Airway epithelial cell (primary cell): ENCODE measurements around the gene ARID5A. TPM values are rescaled to one million over a fixed set of nuclear protein-coding genes. Genes with fewer than 3 reads are reported as not detected.

ENCODE experiments used
- total RNA-seq: library from RNA; depleted of rRNA; stranded (reverse); fragments of >200 nt; gene quantifications from 2 replicates; pipeline ENCODE4 v1.2.3, GENCODE V29; 2015

ARID5A gene, protein sequence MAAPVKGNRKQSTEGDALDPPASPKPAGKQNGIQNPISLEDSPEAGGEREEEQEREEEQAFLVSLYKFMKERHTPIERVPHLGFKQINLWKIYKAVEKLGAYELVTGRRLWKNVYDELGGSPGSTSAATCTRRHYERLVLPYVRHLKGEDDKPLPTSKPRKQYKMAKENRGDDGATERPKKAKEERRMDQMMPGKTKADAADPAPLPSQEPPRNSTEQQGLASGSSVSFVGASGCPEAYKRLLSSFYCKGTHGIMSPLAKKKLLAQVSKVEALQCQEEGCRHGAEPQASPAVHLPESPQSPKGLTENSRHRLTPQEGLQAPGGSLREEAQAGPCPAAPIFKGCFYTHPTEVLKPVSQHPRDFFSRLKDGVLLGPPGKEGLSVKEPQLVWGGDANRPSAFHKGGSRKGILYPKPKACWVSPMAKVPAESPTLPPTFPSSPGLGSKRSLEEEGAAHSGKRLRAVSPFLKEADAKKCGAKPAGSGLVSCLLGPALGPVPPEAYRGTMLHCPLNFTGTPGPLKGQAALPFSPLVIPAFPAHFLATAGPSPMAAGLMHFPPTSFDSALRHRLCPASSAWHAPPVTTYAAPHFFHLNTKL
- 5.4 and 5.9 TPM in 2 replicates for total RNA-seq

DNA sequence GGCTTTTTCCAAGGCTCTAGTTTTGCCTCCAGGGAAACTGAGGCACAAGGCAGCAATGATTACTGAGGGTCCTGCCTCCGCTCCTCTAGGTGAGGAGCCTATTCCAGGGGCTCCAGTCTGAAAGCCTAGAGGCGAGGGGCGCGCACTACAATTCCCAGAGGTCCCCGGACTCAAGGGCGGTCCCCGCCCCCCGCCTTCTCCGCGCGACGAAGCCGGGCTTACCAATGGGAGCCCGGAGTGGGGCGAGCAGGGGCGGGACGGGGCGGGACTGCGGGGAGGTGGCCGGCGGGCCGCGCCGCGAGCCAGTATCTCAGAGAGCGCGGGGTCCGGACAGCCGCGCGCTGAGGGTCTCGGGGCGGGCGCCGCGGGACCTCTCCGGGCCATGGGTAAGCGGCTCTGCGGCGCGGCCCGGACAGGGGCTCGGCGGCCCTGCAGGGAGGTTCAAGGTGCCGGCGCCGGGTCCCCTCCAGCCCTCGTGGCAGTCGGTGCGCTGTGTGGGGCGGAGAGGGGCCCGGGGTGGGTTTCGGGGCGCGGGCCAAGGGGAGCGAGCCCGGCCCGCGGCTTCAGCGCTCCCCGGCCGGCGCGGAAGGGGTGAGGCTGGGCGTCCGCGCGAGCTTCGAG lies at the start of gene ARID5A:
ARID5A (plus strand) TSS at position 308 of the 621 bp plus-strand sequence; CDS start at position 383, 75 bp downstream.

DNA sequence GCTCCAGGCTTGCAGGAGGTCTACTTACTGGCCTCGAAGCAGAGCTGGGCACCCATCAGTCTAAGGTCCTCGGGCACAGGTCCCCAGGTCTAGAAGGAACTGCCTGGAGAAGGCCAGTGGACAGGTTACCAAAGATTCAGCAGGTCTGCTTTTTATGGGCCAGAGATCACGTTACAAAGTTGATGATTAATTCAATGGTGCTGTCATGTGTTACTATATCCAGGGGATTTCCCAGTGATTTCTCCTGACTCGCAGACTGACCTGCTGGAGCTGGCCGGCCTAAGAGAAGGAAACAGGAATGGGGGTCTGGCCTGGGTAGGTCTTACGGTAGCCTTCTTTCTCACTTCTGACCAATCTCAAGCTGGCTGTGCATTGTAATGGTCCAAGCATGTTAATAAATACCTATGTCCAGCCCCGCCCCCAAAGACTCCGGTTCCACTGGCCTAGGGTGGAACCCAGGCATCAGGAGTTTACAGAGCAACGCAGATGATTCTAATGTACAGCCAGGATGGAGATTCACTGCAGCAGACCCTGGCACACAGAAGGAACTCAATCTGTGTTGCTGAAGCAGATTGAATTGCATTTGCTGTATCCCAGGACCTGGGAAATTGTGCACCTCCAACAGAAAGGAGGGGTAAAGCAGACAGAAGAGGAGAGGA lies 31.2 kb upstream of the ARID5A start, which contains the start of gene NEURL3:
NEURL3 (minus strand) TSS at position 127 of the 659 bp plus-strand sequence; CDS start at position 56, 71 bp downstream.

Other genes with a start within 250 kb of the ARID5A start
- gene SNRNP200, start 231.2 kb upstream of the ARID5A start, total RNA-seq = 56.3 and 80.8 TPM in 2 replicates
- gene ITPRIPL1, start 211.4 kb upstream of the ARID5A start, total RNA-seq = 0.28 and 0.99 TPM in 2 replicates
- 21.4 and 25.8 TPM in 2 replicates for gene NCAPH, start 201.0 kb upstream of the ARID5A start, total RNA-seq
- not detected in 2 replicates for gene NEURL3, start 31.4 kb upstream of the ARID5A start, total RNA-seq
- gene KANSL3, start 101.6 kb downstream of the ARID5A start, total RNA-seq = 14.3 and 18.1 TPM in 2 replicates
- gene FER1L5, start 106.0 kb downstream of the ARID5A start, total RNA-seq = 0.21 TPM in 1 of 2 replicates, not detected in the other
- 12.8 and 13.1 TPM in 2 replicates for gene LMAN2L, start 203.3 kb downstream of the ARID5A start, total RNA-seq
- gene CNNM4, start 224.2 kb downstream of the ARID5A start, total RNA-seq = 5.3 and 6.1 TPM in 2 replicates